Measurements from ENCODE around the gene KLF8. TPM values are rescaled to one million over a fixed set of nuclear protein-coding genes. Genes with fewer than 3 reads are reported as not detected.

KLF8 gene
- total RNA-seq, 1 donor from 2014 or later: 17.7 TPM

GRCh38 chrX:56279863-56280262 lies 47.7 kb downstream of the KLF8 start:
- Histone ChIP-seq H3K9me3 (no peaks in the 10 kb centered on the region), H3K27ac (no peak overlapping the region), H3K4me3 (no peak overlapping the region), H3K36me3 (peaks cover 7% of the 10 kb centered on the region), H3K4me1 (no peaks in the 10 kb centered on the region), H3K27me3 (ENCODE audit: low read depth) (no peaks in the 10 kb centered on the region)
- ATAC-seq: no peak
- no peak for DNase-seq
- intact Hi-C loops (cut with DNase I): no loop called here
- TF ChIP-seq, protein P1, sequence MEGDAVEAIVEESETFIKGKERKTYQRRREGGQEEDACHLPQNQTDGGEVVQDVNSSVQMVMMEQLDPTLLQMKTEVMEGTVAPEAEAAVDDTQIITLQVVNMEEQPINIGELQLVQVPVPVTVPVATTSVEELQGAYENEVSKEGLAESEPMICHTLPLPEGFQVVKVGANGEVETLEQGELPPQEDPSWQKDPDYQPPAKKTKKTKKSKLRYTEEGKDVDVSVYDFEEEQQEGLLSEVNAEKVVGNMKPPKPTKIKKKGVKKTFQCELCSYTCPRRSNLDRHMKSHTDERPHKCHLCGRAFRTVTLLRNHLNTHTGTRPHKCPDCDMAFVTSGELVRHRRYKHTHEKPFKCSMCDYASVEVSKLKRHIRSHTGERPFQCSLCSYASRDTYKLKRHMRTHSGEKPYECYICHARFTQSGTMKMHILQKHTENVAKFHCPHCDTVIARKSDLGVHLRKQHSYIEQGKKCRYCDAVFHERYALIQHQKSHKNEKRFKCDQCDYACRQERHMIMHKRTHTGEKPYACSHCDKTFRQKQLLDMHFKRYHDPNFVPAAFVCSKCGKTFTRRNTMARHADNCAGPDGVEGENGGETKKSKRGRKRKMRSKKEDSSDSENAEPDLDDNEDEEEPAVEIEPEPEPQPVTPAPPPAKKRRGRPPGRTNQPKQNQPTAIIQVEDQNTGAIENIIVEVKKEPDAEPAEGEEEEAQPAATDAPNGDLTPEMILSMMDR (IDR thresholded peaks at IDR 0.05): no peak

DNA sequence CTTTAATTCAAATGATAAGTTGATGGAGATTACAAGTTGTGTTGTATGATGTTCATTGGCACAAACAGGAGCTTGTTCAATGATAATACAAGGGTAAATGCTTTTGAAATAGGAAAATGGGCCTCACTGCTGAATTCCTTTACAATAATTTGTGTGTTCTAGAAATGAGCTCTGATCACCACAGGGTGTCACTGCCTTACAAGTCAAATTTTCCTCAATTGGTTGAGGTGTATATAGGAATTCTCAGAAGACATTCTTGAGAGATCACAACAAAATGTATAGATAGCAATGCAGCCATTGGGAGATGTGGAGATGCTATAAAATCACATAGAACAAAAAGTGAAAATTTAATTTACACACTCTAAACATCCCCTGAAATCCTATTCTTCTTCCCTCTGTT lies 49.6 kb downstream of the KLF8 start:
- Histone ChIP-seq H3K27ac (no peak overlapping the region), H3K4me3 (no peak overlapping the region), H3K27me3 (ENCODE audit: low read depth) (no peaks in the 10 kb centered on the region), H3K9me3 (no peaks in the 10 kb centered on the region), H3K36me3 (peaks cover 23% of the 10 kb centered on the region), H3K4me1 (no peaks in the 10 kb centered on the region)
- DNase-seq: no peak
- intact Hi-C loops (cut with DNase I): no loop called here
- TF ChIP-seq, protein P1 (IDR thresholded peaks at IDR 0.05): no peak
- ATAC-seq: no peak

GRCh38 chrX:56284269-56284668 lies 52.1 kb downstream of the KLF8 start:
- Histone ChIP-seq H3K9me3 (no peaks in the 10 kb centered on the region), H3K27me3 (ENCODE audit: low read depth) (no peaks in the 10 kb centered on the region), H3K36me3 (peaks cover 34% of the 10 kb centered on the region), H3K4me1 (no peaks in the 10 kb centered on the region), H3K27ac (no peak overlapping the region), H3K4me3 (no peak overlapping the region)
- DNase-seq (peak; percentile 29), ATAC-seq (no peak)
- intact Hi-C loops (cut with DNase I): no loop called here
- TF ChIP-seq, protein P1 (IDR thresholded peaks at IDR 0.05): no peak

DNA sequence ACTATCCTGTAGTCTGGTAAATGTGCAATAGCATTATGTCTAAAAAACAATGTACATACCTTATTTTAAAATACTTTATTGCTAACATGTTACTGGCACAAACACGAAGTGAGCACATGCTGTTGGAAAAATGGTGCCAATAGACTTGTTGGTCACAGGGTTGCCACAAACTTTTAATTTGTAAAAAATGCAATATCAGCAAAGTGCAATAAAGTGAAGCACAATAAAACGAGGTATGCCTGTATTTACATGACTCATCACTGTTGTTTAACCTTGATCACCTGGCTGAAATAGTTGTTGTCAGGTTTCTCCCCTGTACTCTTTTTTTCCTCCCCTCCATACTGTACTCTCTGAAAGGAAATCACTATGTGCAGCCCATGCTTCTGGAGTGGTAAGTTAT lies 56.5 kb downstream of the KLF8 start:
- no peaks in the 10 kb centered on the region for H3K4me1 ChIP-seq
- TF ChIP-seq, protein P1 (IDR thresholded peaks at IDR 0.05): no peak
- no peaks in the 10 kb centered on the region for H3K27me3 ChIP-seq (ENCODE audit: low read depth)
- no peaks in the 10 kb centered on the region for H3K9me3 ChIP-seq
- peaks cover 34% of the 10 kb centered on the region for H3K36me3 ChIP-seq
- ATAC-seq (no peak), DNase-seq (no peak)
- no peak overlapping the region for H3K27ac ChIP-seq
- intact Hi-C loops (cut with DNase I): no loop called here
- H3K4me3 ChIP-seq: no peak overlapping the region

- Histone ChIP-seq H3K4me3 (no peak overlapping the region), H3K4me1 (no peaks in the 10 kb centered on the region), H3K27me3 (ENCODE audit: low read depth) (no peaks in the 10 kb centered on the region), H3K36me3 (peaks cover 29% of the 10 kb centered on the region), H3K27ac (no peak overlapping the region), H3K9me3 (no peaks in the 10 kb centered on the region)
- intact Hi-C loops (cut with DNase I): no loop called here
- ATAC-seq: no peak
- TF ChIP-seq, protein P1 (IDR thresholded peaks at IDR 0.05): no peak
- DNase-seq: no peak
Observed at GRCh38 chrX:56289449-56289848, 57.3 kb downstream of the KLF8 start.

- no peak for ATAC-seq
- no peak overlapping the region for H3K27ac ChIP-seq
- no peaks in the 10 kb centered on the region for H3K9me3 ChIP-seq
- DNase-seq: no peak
- H3K4me1 ChIP-seq: no peaks in the 10 kb centered on the region
- TF ChIP-seq, protein P1 (IDR thresholded peaks at IDR 0.05): no peak
- H3K27me3 ChIP-seq (ENCODE audit: low read depth): no peaks in the 10 kb centered on the region
- intact Hi-C loops (cut with DNase I): no loop called here
- H3K4me3 ChIP-seq: no peak overlapping the region
- no peaks in the 10 kb centered on the region for H3K36me3 ChIP-seq
Observed at GRCh38 chrX:56308726-56309125, 76.6 kb downstream of the KLF8 start.
